DMS79 (cell line): Measurements from ENCODE around the gene GATB.

Experiments used
- DNase-seq: peaks from one replicate; lab custom pipeline; 2025; lab: John Stamatoyannopoulos, UW

The GATB gene

GRCh38 chr4:151674804-151675391 is 85.9 kb downstream of the GATB start:
- no peak for DNase-seq

GRCh38 chr4:151673908-151674520 is 86.8 kb downstream of the GATB start:
- DNase-seq: no peak

GRCh38 chr4:151672996-151673395 is 87.8 kb downstream of the GATB start:
- no peak for DNase-seq

GRCh38 chr4:151671541-151672059 is 89.2 kb downstream of the GATB start:
- DNase-seq: no peak

- no peak for DNase-seq
These were observed 90.0 kb downstream of the GATB start for GRCh38 chr4:151670843-151671242.

GRCh38 chr4:151669990-151670389 is 90.8 kb downstream of the GATB start:
- DNase-seq: no peak

- no peak for DNase-seq
These were observed 92.0 kb downstream of the GATB start for GRCh38 chr4:151668689-151669402.

- DNase-seq: no peak
These were observed 93.1 kb downstream of the GATB start for GRCh38 chr4:151667666-151668065.

- DNase-seq: no peak
These were observed 93.8 kb downstream of the GATB start for GRCh38 chr4:151667048-151667447.

- DNase-seq: no peak
These were observed 94.3 kb downstream of the GATB start for GRCh38 chr4:151666501-151666900.

- DNase-seq: no peak
These were observed 95.1 kb downstream of the GATB start for GRCh38 chr4:151665785-151666127.

- no peak for DNase-seq
These were observed 95.6 kb downstream of the GATB start for GRCh38 chr4:151665022-151665784.

GRCh38 chr4:151664289-151664688 is 96.5 kb downstream of the GATB start:
- DNase-seq: no peak

- DNase-seq: no peak
These were observed 97.7 kb downstream of the GATB start for GRCh38 chr4:151663109-151663508.

GRCh38 chr4:151661873-151662272 is 98.9 kb downstream of the GATB start:
- DNase-seq: no peak

GRCh38 chr4:151660676-151661075 is 100.1 kb downstream of the GATB start:
- no peak for DNase-seq

GRCh38 chr4:151659601-151660364 is 101.0 kb downstream of the GATB start:
- DNase-seq: no peak

- DNase-seq: no peak
These were observed 101.7 kb downstream of the GATB start for GRCh38 chr4:151658959-151659600.

- DNase-seq: no peak
These were observed 102.9 kb downstream of the GATB start for GRCh38 chr4:151657896-151658295.

GRCh38 chr4:151656058-151656457 is 104.7 kb downstream of the GATB start:
- no peak for DNase-seq

- no peak for DNase-seq
These were observed 107.3 kb downstream of the GATB start for GRCh38 chr4:151653548-151653918.
